GM12864 (cell line): ENCODE measurements around the gene SHISA9.

ENCODE experiments used
- DNase-seq: peaks from one replicate; pipeline ENCODE4 v3.0.0-alpha.2; 2011; ENCODE audit warnings: low read depth
- H3K4me3 ChIP-seq: 2 replicates; pipeline ENCODE4 v1.5.1; 2011; ENCODE audit warnings: mild to moderate bottlenecking, low read depth, low read length, control low read depth
- CTCF ChIP-seq: IDR thresholded peaks from 2 replicates; pipeline ENCODE4 v1.5.1; 2011; ENCODE audit warnings: low read depth, mild to moderate bottlenecking, moderate library complexity, low read length, control low read depth, inconsistent platforms; ENCODE audit errors: missing control alignments

SHISA9 gene

GRCh38 chr16:13134836-13135235 lies 233.4 kb downstream of the SHISA9 start:
- DNase-seq = no peak
- no peak overlapping the region for H3K4me3 ChIP-seq
- no peak for TF ChIP-seq CTCF

- TF ChIP-seq CTCF = no peak
- DNase-seq = no peak
- no peak overlapping the region for H3K4me3 ChIP-seq
Measured at GRCh38 chr16:13136901-13137300, 235.5 kb downstream of the SHISA9 start.

GRCh38 chr16:13138528-13138927 lies 237.1 kb downstream of the SHISA9 start:
- no peak for DNase-seq
- no peak for TF ChIP-seq CTCF
- H3K4me3 ChIP-seq = no peak overlapping the region

- no peak for TF ChIP-seq CTCF
- H3K4me3 ChIP-seq = no peak overlapping the region
- DNase-seq = no peak
Measured at GRCh38 chr16:13139661-13140241, 238.4 kb downstream of the SHISA9 start.

- DNase-seq = no peak
- TF ChIP-seq CTCF = no peak
- no peak overlapping the region for H3K4me3 ChIP-seq
Measured at GRCh38 chr16:13143551-13143950, 242.2 kb downstream of the SHISA9 start.

- TF ChIP-seq CTCF = no peak
- H3K4me3 ChIP-seq = no peak overlapping the region
- no peak for DNase-seq
Measured at GRCh38 chr16:13146829-13147228, 245.4 kb downstream of the SHISA9 start.

GRCh38 chr16:13148294-13148693 lies 246.9 kb downstream of the SHISA9 start:
- H3K4me3 ChIP-seq = no peak overlapping the region
- no peak for DNase-seq
- TF ChIP-seq CTCF = no peak
